OCI-LY7 (cell line): ENCODE results near the gene KL. TPM values are rescaled to one million over a fixed set of nuclear protein-coding genes. Genes with fewer than 3 reads are reported as not detected.

Source experiments
- BruUV-seq: library from RNA; stranded (reverse); fragments of 400-500 nt; replicated peaks from 2 replicates; lab custom pipeline; 2021; lab: Mats Ljungman, UMichigan
- CTCF ChIA-PET: fragments of 300-600 bp; sonication (Branson Sonifier 250); formaldehyde crosslinking; loops from one replicate; lab custom pipeline; 2022; ENCODE audit warnings: antibody characterized with exemption; ENCODE audit not compliant: unreplicated experiment; lab: Charles Lee
- POLR2A ChIA-PET: fragments of 300-600 bp; sonication (Branson Sonifier 250); formaldehyde crosslinking; loops from one replicate; lab custom pipeline; 2022; ENCODE audit warnings: antibody characterized with exemption; lab: Charles Lee
- DNase-seq: peaks from one replicate; pipeline ENCODE4 v3.0.0-alpha.2; 2015; ENCODE audit warnings: low spot score
- H2AFZ ChIP-seq: fragments of 200-600 bp; sonication (generic), shearing (Covaris generic); 2 replicates; pipeline ENCODE4 v1.6.1; 2014; ENCODE audit warnings: mild to moderate bottlenecking, antibody characterized with exemption, low read length, moderate library complexity
- H3K27ac ChIP-seq: fragments of 200-600 bp; sonication (generic); 2 replicates; pipeline ENCODE4 v1.5.1; 2014; ENCODE audit warnings: mixed run types, low read depth, mild to moderate bottlenecking, moderate library complexity, low read length, inconsistent platforms; ENCODE audit not compliant: poor library complexity, severe bottlenecking
- H3K36me3 ChIP-seq: fragments of 200-600 bp; sonication (generic); 2 replicates; pipeline ENCODE4 v1.6.1; 2014; ENCODE audit warnings: mild to moderate bottlenecking, antibody characterized with exemption, low read length, moderate library complexity, mixed read lengths; ENCODE audit not compliant: insufficient read depth
- H3K4me1 ChIP-seq: fragments of 200-600 bp; sonication (generic); 2 replicates; pipeline ENCODE4 v1.5.1; 2014; ENCODE audit warnings: mild to moderate bottlenecking, low read length; ENCODE audit not compliant: insufficient read depth, poor library complexity, severe bottlenecking
- H3K4me2 ChIP-seq: fragments of 200-600 bp; sonication (generic); 2 replicates; pipeline ENCODE4 v1.6.1; 2014; ENCODE audit warnings: mild to moderate bottlenecking, low read length
- H3K4me3 ChIP-seq: fragments of 200-600 bp; sonication (generic); 2 replicates; pipeline ENCODE4 v1.5.1; 2014; ENCODE audit warnings: mild to moderate bottlenecking, low read depth, low read length; ENCODE audit not compliant: poor library complexity, severe bottlenecking
- H3K79me2 ChIP-seq: fragments of 200-600 bp; sonication (generic); 2 replicates; pipeline ENCODE4 v1.6.1; 2016; ENCODE audit warnings: low read depth, mild to moderate bottlenecking, low read length, moderate library complexity, mixed read lengths; ENCODE audit not compliant: insufficient read depth
- H3K9me2 ChIP-seq: fragments of 200-600 bp; sonication (generic); 2 replicates; pipeline ENCODE4 v1.6.1; 2016; ENCODE audit warnings: mild to moderate bottlenecking, low read length, mixed read lengths; ENCODE audit not compliant: insufficient read depth
- H3K9me3 ChIP-seq: fragments of 200-600 bp; sonication (generic); 2 replicates; pipeline ENCODE4 v1.6.1; 2014; ENCODE audit warnings: mild to moderate bottlenecking, mixed run types, low read length, mixed read lengths
- H4K20me1 ChIP-seq: fragments of 200-600 bp; sonication (generic); 2 replicates; pipeline ENCODE4 v1.6.1; 2014; ENCODE audit warnings: mild to moderate bottlenecking, antibody characterized with exemption, low read length, moderate library complexity, mixed read lengths; ENCODE audit not compliant: insufficient read depth
- CTCF ChIP-seq: fragments of 200-600 bp; sonication (generic); conservative IDR thresholded peaks from 2 replicates; pipeline ENCODE4 v1.5.1; 2014; ENCODE audit warnings: mild to moderate bottlenecking, antibody characterized with exemption, low read length, moderate library complexity, mixed read lengths
- EZH2phosphoT487 ChIP-seq: fragments of 200-600 bp; sonication (generic); IDR thresholded peaks from 2 replicates; pipeline ENCODE4 v1.6.1; 2018; ENCODE audit warnings: low read depth, borderline replicate concordance, mild to moderate bottlenecking, mixed run types, antibody characterized with exemption, low read length, moderate library complexity, mixed read lengths
- intact Hi-C: fragments of 100-400 bp; cut with micrococcal nuclease; formaldehyde crosslinking; loops from one replicate; pipeline ENCODE4 v1.10.0; 2022; ENCODE audit not compliant: unreplicated experiment
- total RNA-seq, 2 experiments: library from RNA; depleted of rRNA in 1 of 2; stranded (reverse); fragments of >200 nt in 1 of 2; shearing (Covaris generic) in 1 of 2; gene quantifications; 2 replicates each; pipeline ENCODE4 v1.2.3, GENCODE V29; 2014 to 2022

KL gene
- total RNA-seq, 2 experiments from 2014 or later, result not detected

DNA sequence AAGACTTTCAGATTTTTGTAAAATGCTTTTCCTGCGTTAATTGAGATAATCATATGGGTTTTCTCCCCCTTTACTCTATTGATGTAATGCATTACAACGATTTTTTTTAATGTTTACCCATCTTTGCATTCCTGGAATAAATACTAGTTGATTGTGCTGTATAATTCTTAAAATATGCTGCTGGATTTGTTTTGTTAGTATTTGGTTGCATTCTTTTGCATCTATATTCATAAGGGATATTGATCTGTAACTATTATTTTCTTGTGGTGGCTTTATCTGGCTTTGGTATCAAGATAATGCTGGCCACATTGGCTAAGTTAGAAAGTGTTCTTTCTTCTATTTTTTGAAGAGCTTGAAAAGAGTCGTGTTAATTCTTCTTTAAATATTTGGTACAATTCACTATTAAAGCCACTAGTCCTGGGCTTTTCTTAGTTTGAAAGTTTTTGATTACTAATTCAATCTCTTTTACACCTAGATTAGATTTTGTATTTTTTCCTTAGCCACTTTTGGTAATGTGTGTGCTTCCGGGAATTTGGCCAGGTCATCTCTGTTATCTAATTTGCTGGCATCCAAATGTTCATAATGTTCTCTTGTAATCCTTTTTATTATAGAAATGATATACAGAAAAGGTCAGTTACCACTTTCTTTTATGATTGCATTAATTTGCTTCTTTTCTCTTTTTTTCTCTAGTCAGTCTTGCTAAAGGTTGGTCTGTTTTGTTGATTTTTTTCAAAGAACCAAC lies 29.8 kb downstream of the KL start:
- no TSS peak for BruUV-seq
- Histone ChIP-seq H2AFZ (no peak overlapping the region), H3K27ac (no peak overlapping the region), H3K9me2 (no peaks in the 10 kb centered on the region), H3K4me2 (no peak overlapping the region), H3K9me3 (no peaks in the 10 kb centered on the region), H4K20me1 (no peaks in the 10 kb centered on the region), H3K79me2 (no peaks in the 10 kb centered on the region), H3K4me1 (no peaks in the 10 kb centered on the region), H3K36me3 (no peaks in the 10 kb centered on the region), H3K4me3 (no peak overlapping the region)
- intact Hi-C loops, result no loop called here
- POLR2A ChIA-PET, result interaction anchor here (0.7 kb wide), 2 partner anchors 89 to 169 kb away, joined by 3 read pairs; no protein-coding TSS in a partner anchor
- TF ChIP-seq EZH2phosphoT487, result no peak
- CTCF ChIA-PET, result no interaction called here
- DNase-seq, result no peak

DNA sequence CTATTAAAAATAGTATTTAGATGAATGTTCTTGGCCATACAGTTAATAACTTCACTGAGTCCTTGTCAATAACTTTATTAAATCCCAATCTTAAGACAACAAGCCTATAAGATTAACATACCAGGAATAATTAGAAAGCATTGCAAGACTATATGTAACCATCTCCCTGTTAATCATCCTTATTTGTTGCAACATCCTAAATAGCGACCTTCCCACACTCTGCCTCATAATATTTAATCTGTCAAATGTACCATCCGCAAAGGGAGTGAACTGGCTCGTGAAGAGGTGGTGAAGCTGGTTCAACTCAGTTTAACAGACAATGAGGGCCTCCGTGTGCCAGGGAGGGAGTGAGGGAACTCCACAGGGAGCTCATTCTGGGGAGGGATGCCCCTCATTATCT lies 33.9 kb downstream of the KL start:
- no peaks in the 10 kb centered on the region for H3K4me1 ChIP-seq
- no peaks in the 10 kb centered on the region for H3K9me3 ChIP-seq
- CTCF ChIA-PET, result no interaction called here
- no peaks in the 10 kb centered on the region for H3K36me3 ChIP-seq
- no peak overlapping the region for H3K4me3 ChIP-seq
- no TSS peak for BruUV-seq
- no peaks in the 10 kb centered on the region for H3K79me2 ChIP-seq
- H3K27ac ChIP-seq, result no peak overlapping the region
- no peak for DNase-seq
- H3K9me2 ChIP-seq, result no peaks in the 10 kb centered on the region
- H2AFZ ChIP-seq, result no peak overlapping the region
- intact Hi-C loops, result no loop called here
- POLR2A ChIA-PET, result no interaction called here
- H4K20me1 ChIP-seq, result no peaks in the 10 kb centered on the region
- H3K4me2 ChIP-seq, result no peak overlapping the region
- TF ChIP-seq EZH2phosphoT487 (no peak), CTCF (no peak)

DNA sequence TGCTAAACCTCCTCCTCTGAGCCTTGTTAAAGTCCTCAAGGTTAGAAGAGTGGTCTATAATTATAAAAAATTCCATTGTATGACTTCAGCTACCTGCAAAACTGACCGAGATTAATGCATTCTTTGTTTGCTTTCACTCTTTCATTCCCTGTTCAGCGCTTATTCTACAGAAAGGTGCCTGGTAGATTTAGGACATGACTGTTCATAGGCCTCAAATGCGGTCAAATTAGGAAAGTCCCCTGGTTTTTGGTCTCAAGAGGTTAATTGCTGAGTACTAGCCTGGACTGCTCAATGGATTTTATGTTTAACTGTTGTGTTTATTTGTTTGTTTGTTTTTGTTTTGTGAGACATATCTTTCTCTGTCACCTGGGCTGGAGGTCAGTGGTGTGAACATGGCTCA lies 35.4 kb downstream of the KL start:
- no peaks in the 10 kb centered on the region for H4K20me1 ChIP-seq
- CTCF ChIA-PET, result no interaction called here
- no peaks in the 10 kb centered on the region for H3K9me2 ChIP-seq
- BruUV-seq, result no TSS peak
- TF ChIP-seq EZH2phosphoT487 (no peak), CTCF (no peak)
- no peaks in the 10 kb centered on the region for H3K9me3 ChIP-seq
- H3K4me2 ChIP-seq, result no peak overlapping the region
- no peak for DNase-seq
- no peaks in the 10 kb centered on the region for H3K36me3 ChIP-seq
- H2AFZ ChIP-seq, result no peak overlapping the region
- intact Hi-C loops, result no loop called here
- H3K79me2 ChIP-seq, result no peaks in the 10 kb centered on the region
- no peak overlapping the region for H3K4me3 ChIP-seq
- POLR2A ChIA-PET, result interaction anchor here (0.6 kb wide), 1 partner anchor 620 kb away, joined by 3 read pairs; no protein-coding TSS in a partner anchor
- H3K27ac ChIP-seq, result no peak overlapping the region
- H3K4me1 ChIP-seq, result no peaks in the 10 kb centered on the region
